ENCODE data around the gene PRELID3B.

GRCh38 chr20:59062081-59062480 lies 19.5 kb upstream of the PRELID3B start:
- no peak for TF ChIP-seq TCF12 (IDR thresholded peaks at IDR 0.05; ENCODE audit: low read depth)
- TF ChIP-seq FOXM1 (IDR thresholded peaks at IDR 0.05; ENCODE audit: borderline replicate concordance, low read depth) = no peak
- TF ChIP-seq YY1 (IDR thresholded peaks at IDR 0.05; ENCODE audit: low read depth) = no peak
- TF ChIP-seq EP300 (IDR thresholded peaks at IDR 0.05; ENCODE audit: borderline replicate concordance) = no peak
- TF ChIP-seq REST (IDR thresholded peaks at IDR 0.05; ENCODE audit: low read depth) = peak; percentile 65
- TF ChIP-seq MAX (IDR thresholded peaks at IDR 0.05) = no peak
- TF ChIP-seq TAF1 (IDR thresholded peaks at IDR 0.05; ENCODE audit: low read depth) = no peak
- TF ChIP-seq TEAD4 (IDR thresholded peaks at IDR 0.05) = no peak
- no peak for TF ChIP-seq USF1 (IDR thresholded peaks at IDR 0.05)

All from Ishikawa (cell line).